Measurements from ENCODE around the gene UTF1.

DNA sequence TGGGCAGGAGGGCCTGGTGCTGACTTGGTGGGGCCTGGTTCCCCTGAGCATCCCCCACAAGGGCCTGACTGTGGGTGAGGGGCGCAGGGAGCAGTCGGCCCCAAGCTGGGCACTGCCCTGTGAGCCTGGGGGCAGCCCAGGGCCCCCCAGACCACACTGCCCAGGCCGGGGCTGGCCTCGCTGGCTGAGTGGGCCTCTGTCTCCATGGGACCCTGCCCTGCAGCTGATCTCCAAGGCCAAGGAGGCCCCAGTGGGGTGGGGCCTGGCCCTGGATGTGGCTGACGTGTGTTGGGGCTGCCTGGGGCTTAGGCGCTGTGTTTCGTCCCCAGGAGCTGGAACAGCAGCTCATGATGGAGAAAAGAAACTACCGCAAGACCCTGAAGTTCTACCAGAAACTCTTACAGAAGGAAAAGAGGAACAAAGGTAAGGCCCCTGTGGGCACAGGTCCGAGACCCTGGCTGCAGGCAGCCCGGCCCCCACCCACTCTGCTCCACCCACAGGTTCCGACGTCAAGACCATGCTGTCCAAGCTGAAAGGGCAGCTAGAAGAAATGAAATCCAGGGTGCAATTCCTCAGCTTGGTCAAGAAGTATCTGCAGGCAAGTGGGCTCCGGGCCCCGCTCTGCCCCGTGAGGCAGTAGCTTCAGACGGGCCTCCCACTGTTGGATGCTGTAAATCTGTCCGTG is 23.5 kb upstream of the UTF1 start:
- TF ChIP-seq, protein P1, sequence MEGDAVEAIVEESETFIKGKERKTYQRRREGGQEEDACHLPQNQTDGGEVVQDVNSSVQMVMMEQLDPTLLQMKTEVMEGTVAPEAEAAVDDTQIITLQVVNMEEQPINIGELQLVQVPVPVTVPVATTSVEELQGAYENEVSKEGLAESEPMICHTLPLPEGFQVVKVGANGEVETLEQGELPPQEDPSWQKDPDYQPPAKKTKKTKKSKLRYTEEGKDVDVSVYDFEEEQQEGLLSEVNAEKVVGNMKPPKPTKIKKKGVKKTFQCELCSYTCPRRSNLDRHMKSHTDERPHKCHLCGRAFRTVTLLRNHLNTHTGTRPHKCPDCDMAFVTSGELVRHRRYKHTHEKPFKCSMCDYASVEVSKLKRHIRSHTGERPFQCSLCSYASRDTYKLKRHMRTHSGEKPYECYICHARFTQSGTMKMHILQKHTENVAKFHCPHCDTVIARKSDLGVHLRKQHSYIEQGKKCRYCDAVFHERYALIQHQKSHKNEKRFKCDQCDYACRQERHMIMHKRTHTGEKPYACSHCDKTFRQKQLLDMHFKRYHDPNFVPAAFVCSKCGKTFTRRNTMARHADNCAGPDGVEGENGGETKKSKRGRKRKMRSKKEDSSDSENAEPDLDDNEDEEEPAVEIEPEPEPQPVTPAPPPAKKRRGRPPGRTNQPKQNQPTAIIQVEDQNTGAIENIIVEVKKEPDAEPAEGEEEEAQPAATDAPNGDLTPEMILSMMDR (IDR thresholded peaks at IDR 0.05 in 2 of 3, conservative IDR thresholded peaks at IDR 0.05 in 1 of 3; ENCODE audit: insufficient read depth in 2 of 3, low read depth in 1 of 3, low read length in 3 of 3), result no peak
- no peak for TF ChIP-seq RBM39 (optimal IDR thresholded peaks at IDR 0.05; ENCODE audit: low read depth, low read length)
- TF ChIP-seq ZNF124 (CRISPR knock-in tag; IDR thresholded peaks at IDR 0.05), result no peak
- TF ChIP-seq CEBPB (tag; IDR thresholded peaks at IDR 0.05), result no peak
- TF ChIP-seq TAF9B (IDR thresholded peaks at IDR 0.05; ENCODE audit: partially characterized antibody), result no peak
- TF ChIP-seq NFYB (IDR thresholded peaks at IDR 0.05; ENCODE audit: extremely low read depth, insufficient read length), result no peak
- no peak for TF ChIP-seq L3MBTL2 (IDR thresholded peaks at IDR 0.05)
- TF ChIP-seq ZC3H4 (CRISPR knock-in tag; IDR thresholded peaks at IDR 0.05; ENCODE audit: borderline replicate concordance), result no peak
- no peak for TF ChIP-seq CBX2 (IDR thresholded peaks at IDR 0.05; ENCODE audit: insufficient read depth, low read length, poor library complexity, severe bottlenecking)
- no peak for TF ChIP-seq POLR2AphosphoS5 (IDR thresholded peaks at IDR 0.05; ENCODE audit: control insufficient read depth, insufficient read depth, low read depth, low read length)
- no peak for TF ChIP-seq SAP30 (IDR thresholded peaks at IDR 0.05; ENCODE audit: borderline replicate concordance, insufficient read depth, low read depth, low read length, poor library complexity, severe bottlenecking)
- no peak for TF ChIP-seq MTA3 (IDR thresholded peaks at IDR 0.05; ENCODE audit: borderline replicate concordance)

Measured in K562 (cell line).